KG1 (cell line): Measurements from ENCODE around the gene NUTM2F.
"Not testable (repeated sequence)": the region's sequence is repeated elsewhere in the genome, so short reads cannot be mapped to it uniquely, and the experiment has no call there.

ENCODE experiments used
- DNase-seq: peaks from one replicate; lab custom pipeline; 2025; lab: John Stamatoyannopoulos, UW

The NUTM2F gene

DNA sequence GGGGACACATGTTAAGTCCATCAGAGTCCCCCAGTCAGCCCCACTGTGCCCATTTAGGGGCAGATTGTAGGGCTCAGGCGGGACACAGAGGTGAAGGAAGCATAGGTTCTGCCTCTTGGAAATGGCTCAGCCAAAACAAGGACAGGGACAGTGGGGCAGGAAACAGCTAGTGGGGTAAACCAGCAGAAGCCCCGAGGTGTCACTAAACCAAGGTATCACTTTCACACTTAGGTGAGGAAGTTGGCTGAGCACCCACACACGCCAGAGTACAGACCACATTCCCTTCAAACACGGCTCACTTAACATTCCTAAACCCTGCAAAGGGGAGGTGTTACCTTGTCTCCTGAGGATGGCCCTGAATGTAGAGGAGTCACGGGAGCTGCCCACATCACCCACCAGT, 12.2 kb downstream of the NUTM2F start:
- DNase-seq = not testable (repeated sequence)

GRCh38 chr9:94315034-94315984, 13.1 kb downstream of the NUTM2F start:
- not testable (repeated sequence) for DNase-seq

DNA sequence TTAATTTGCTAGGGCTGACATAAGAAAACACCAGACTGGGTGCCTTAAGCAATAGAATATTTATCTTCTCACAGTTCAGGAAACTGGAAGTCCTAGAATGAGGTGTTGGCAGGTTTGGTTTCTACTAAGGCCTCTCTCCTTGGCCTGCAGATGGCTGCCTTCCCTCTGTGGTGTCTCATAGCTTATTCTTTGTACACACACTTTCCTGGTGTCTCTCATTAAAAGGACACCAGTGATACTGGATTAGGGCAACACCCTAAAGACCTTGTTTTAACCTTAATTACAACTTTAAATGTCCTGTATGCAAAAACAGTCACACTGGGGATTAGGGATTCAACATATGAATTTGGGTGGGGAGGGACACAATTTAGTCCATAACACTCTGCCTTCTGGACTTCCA, 25.1 kb downstream of the NUTM2F start:
- DNase-seq = no peak

DNA sequence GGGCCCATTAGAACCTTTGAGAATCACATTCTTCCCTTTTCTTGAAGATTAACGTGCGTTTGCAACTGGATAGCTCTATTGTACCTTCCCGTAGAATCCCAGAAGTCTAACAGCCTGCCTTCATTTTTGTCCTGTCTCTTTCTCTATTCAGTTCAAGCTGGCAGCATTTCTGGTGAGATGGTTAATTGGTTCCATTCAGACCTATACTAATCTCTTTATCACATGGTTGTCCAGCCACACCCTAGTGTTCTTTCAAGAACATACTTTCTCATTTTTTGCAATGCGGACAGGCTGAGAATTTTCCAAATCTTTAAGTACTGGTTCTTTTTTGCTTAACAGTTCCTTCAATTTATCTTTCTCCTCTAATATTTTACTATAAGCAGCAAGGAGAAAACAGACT, 26.0 kb downstream of the NUTM2F start:
- DNase-seq = no peak

GRCh38 chr9:94301583-94301982, 26.9 kb downstream of the NUTM2F start:
- DNase-seq = no peak

DNA sequence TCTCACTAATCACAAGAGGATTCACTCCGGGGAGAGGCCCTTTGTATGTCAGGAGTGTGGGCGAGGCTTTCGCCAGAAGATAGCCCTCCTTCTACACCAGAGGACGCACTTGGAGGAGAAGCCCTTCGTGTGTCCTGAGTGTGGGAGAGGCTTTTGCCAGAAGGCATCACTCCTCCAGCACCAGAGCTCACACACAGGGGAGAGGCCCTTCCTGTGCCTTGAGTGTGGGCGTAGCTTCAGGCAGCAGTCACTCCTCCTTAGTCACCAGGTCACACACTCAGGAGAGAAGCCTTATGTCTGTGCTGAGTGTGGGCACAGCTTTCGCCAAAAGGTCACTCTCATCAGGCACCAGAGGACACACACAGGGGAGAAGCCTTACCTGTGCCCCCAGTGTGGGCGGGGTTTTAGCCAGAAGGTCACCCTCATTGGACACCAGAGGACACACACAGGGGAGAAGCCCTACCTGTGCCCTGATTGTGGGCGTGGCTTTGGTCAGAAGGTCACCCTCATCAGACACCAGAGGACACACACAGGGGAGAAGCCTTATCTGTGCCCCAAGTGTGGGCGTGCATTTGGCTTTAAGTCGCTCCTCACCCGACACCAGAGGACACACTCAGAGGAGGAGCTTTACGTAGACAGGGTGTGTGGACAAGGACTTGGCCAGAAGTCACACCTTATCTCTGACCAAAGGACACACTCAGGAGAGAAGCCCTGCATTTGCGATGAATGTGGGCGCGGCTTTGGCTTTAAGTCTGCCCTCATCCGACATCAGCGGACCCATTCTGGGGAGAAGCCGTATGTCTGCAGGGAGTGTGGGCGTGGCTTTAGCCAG, 27.8 kb downstream of the NUTM2F start:
- DNase-seq = no peak

- no peak for DNase-seq
Measured at GRCh38 chr9:94298949-94299599, 29.4 kb downstream of the NUTM2F start.

GRCh38 chr9:94289691-94290090, 38.8 kb downstream of the NUTM2F start:
- DNase-seq = no peak

DNA sequence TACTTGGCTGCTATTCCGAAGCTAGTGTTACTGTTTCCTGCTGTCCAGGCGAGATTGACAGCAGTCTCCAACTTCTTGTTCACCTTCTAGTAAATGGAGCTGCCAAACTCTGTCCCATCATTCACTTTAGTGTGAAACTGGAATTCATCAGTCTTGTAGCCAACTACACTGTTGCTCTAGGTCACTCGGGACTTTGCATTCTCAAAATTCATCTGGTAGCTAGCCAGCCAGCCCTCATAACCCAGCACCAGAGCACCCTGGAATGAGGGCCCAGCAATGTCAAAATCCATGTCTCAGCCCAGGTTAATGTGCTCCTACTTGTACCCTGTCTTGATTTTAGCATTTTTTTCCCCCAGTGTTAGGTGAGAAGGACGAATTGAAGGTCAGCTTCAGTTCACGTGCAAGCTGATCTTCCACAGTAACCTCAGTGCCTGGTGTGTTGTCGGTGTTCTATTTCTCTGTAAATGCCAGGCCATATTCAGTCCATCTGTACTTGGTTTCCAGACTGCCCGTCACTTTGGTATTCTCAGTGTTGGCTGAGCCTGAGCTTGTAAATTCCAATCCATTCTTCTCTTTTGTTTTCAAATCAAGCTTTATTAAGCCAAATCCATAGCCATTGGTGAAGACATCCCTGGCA, 40.4 kb downstream of the NUTM2F start:
- DNase-seq = no peak

DNA sequence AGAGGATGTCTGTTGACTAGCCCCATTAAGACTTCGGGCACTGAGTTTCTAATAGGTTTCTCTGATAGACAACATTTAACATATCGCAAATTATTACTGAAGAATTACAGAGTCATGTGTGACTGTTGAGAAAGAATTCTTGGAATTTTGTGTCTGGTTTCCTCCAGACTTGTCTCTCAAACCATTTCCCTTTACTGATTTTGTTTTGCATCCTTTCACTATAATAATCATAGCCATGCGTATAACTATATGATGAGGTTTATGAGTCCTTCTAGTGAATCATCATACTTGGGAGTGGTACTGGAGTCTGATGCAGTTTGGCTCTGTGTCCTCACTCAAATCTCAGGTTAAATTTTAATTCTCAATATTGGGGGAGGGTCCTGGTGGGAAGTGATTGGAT, 42.3 kb downstream of the NUTM2F start:
- no peak for DNase-seq

GRCh38 chr9:94281101-94281500, 47.3 kb downstream of the NUTM2F start:
- no peak for DNase-seq

GRCh38 chr9:94280409-94280989, 47.9 kb downstream of the NUTM2F start:
- DNase-seq = no peak

- DNase-seq = no peak
Measured at GRCh38 chr9:94277885-94278536, 50.4 kb downstream of the NUTM2F start.

DNA sequence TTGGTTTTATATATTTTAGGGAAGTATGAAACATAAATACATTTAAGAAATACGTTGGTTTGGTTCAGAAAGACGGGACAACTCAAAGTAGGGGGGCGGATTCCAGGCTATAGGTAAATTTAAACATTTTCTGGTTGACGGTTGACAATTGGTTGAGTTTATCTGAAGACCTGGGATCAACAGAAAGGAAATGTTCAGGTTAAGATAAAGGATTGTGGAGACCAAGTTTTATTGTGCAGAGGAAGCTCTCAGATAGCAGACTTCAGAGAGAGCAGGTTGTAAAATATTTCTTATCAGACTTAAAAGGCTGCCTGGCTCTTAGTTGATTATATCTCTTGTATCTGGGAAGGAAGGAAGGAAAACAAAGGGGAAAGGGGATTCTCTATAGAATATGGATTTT, 51.4 kb downstream of the NUTM2F start:
- DNase-seq = not testable (repeated sequence)

GRCh38 chr9:94270009-94270408, 58.4 kb downstream of the NUTM2F start:
- no peak for DNase-seq

DNA sequence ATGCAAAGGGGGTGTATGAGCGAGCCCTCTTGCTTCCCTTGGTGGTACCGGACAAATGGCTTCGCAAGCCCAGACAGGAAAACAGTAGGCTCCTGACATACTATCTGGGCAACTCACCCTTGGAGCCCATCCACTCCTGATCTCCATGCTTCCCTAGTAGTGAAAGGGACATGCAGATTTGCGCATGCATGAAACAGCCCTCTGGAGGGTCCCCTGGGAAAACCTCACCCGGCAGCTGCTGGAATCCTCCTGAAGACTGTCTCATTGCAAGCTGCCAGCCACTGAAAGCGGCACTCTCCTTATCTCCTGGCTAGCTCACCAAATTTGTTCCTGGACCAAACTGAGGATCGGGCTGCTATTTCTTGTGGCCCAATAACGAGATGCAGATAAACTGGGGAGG, 59.2 kb downstream of the NUTM2F start:
- DNase-seq = no peak
